ENCODE data around the gene ADPGK.

The ADPGK gene

GRCh38 chr15:72751751-72752455, 31.7 kb downstream of the ADPGK start:
- peaks cover 33 to 77% of the 10 kb centered on the region in 2 experiments for H3K36me3 ChIP-seq (ENCODE audit: control insufficient read depth in 1 of 2, insufficient read depth in 2 of 2, low read depth in 1 of 2, low read length in 2 of 2)
- H3K79me1 ChIP-seq (replicated peaks; ENCODE audit: low read length, poor library complexity, severe bottlenecking), result peaks cover 20% of the 10 kb centered on the region
- H3K9ac ChIP-seq (ENCODE audit: low read length), result no peak overlapping the region
- H3K18ac ChIP-seq (ENCODE audit: low read depth in 1 of 2, low read length in 2 of 2), result no peak overlapping the region
- H2BK15ac ChIP-seq (ENCODE audit: low read depth, poor library complexity, severe bottlenecking), result no peak overlapping the region
- H2BK5ac ChIP-seq (ENCODE audit: low read depth, low read length, poor library complexity, severe bottlenecking), result no peak overlapping the region
- no peak overlapping the region for H3K23ac ChIP-seq (ENCODE audit: low read length in 2 of 2)
- WGBS, result over 99% methylated on average over 6 of the region's 9 CpGs
- no peak overlapping the region for H3K4me3 ChIP-seq (ENCODE audit: insufficient read depth in 1 of 2, low read depth in 1 of 2, low read length in 2 of 2)
- H2BK120ac ChIP-seq (ENCODE audit: low read depth, low read length), result no peak overlapping the region
- no peak overlapping the region for H3K4me2 ChIP-seq (ENCODE audit: low read length, poor library complexity, severe bottlenecking)
- H4K91ac ChIP-seq (ENCODE audit: low read length), result no peak overlapping the region
- no peak overlapping the region for H3K4ac ChIP-seq (ENCODE audit: low read depth in 1 of 2, low read length in 2 of 2)
- no peak for DNase-seq
- H3K14ac ChIP-seq (ENCODE audit: low read length in 2 of 2), result no peak overlapping the region
- no peak overlapping the region for H3K27ac ChIP-seq (ENCODE audit: low read length, poor library complexity, severe bottlenecking)
- peaks cover 2% of the 10 kb centered on the region for H3K4me1 ChIP-seq (ENCODE audit: control insufficient read depth, insufficient read depth, low read depth, low read length)
- H2AFZ ChIP-seq (ENCODE audit: low read depth, low read length), result no peak overlapping the region
- no peaks in the 10 kb centered on the region for H3K27me3 ChIP-seq (ENCODE audit: control insufficient read depth in 1 of 2, insufficient read depth in 1 of 2, low read length in 2 of 2)
- H4K8ac ChIP-seq (ENCODE audit: low read length), result no peak overlapping the region
- H2AK5ac ChIP-seq (ENCODE audit: low read length, severe bottlenecking), result no peak overlapping the region
- H3K9me3 ChIP-seq (ENCODE audit: control insufficient read depth, low read length), result no peaks in the 10 kb centered on the region
- H2BK12ac ChIP-seq (ENCODE audit: low read length in 2 of 2), result no peak overlapping the region

- whole genome bisulfite sequencing, result 95% methylated on average over 2 of the region's 2 CpGs
- H3K4me1 ChIP-seq (ENCODE audit: control insufficient read depth, insufficient read depth, low read depth, low read length), result peaks cover 2% of the 10 kb centered on the region
- no peak overlapping the region for H3K27ac ChIP-seq (ENCODE audit: low read length, poor library complexity, severe bottlenecking)
- no peak overlapping the region for H3K4ac ChIP-seq (ENCODE audit: low read depth in 1 of 2, low read length in 2 of 2)
- no peak overlapping the region for H3K4me2 ChIP-seq (ENCODE audit: low read length, poor library complexity, severe bottlenecking)
- H3K79me1 ChIP-seq (replicated peaks; ENCODE audit: low read length, poor library complexity, severe bottlenecking), result peaks cover 8% of the 10 kb centered on the region
- no peak overlapping the region for H3K14ac ChIP-seq (ENCODE audit: low read length in 2 of 2)
- no peaks in the 10 kb centered on the region for H3K9me3 ChIP-seq (ENCODE audit: control insufficient read depth, low read length)
- H3K27me3 ChIP-seq (ENCODE audit: control insufficient read depth in 1 of 2, insufficient read depth in 1 of 2, low read length in 2 of 2), result no peaks in the 10 kb centered on the region
- no peak overlapping the region for H3K9ac ChIP-seq (ENCODE audit: low read length)
- no peak overlapping the region for H2AFZ ChIP-seq (ENCODE audit: low read depth, low read length)
- peaks cover 14 to 69% of the 10 kb centered on the region in 2 experiments for H3K36me3 ChIP-seq (ENCODE audit: control insufficient read depth in 1 of 2, insufficient read depth in 2 of 2, low read depth in 1 of 2, low read length in 2 of 2)
- H4K91ac ChIP-seq (ENCODE audit: low read length), result no peak overlapping the region
- H2BK15ac ChIP-seq (ENCODE audit: low read depth, poor library complexity, severe bottlenecking), result no peak overlapping the region
- H2BK5ac ChIP-seq (ENCODE audit: low read depth, low read length, poor library complexity, severe bottlenecking), result no peak overlapping the region
- H2BK12ac ChIP-seq (ENCODE audit: low read length in 2 of 2), result no peak overlapping the region
- no peak overlapping the region for H3K23ac ChIP-seq (ENCODE audit: low read length in 2 of 2)
- DNase-seq, result no peak
- H2AK5ac ChIP-seq (ENCODE audit: low read length, severe bottlenecking), result no peak overlapping the region
- no peak overlapping the region for H3K18ac ChIP-seq (ENCODE audit: low read depth in 1 of 2, low read length in 2 of 2)
- no peak overlapping the region for H3K4me3 ChIP-seq (ENCODE audit: insufficient read depth in 1 of 2, low read depth in 1 of 2, low read length in 2 of 2)
- no peak overlapping the region for H4K8ac ChIP-seq (ENCODE audit: low read length)
- H2BK120ac ChIP-seq (ENCODE audit: low read depth, low read length), result no peak overlapping the region
These were observed 33.9 kb downstream of the ADPGK start for GRCh38 chr15:72749700-72750099.

DNA sequence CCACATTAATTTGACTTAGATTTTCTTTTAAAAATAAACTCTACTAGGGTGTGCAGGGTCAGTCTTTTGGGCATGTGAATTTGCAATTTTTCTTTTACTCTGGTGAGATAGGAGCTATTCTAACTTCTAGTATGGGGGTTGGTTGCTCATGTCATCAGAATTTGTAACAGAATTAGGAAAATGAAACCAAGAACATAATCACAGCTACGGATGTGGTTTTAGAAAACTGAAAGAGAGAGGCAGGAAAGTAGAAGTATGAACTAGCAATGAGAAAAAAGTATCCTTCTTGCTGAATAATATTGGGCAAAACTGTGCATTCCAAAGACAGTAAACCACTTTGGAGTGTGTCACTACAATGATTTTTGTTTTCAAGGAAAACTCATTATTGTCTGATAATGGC, 43.3 kb downstream of the ADPGK start:
- no peak overlapping the region for H2BK5ac ChIP-seq (ENCODE audit: low read depth, low read length, poor library complexity, severe bottlenecking)
- no peak overlapping the region for H2BK12ac ChIP-seq (ENCODE audit: low read length in 2 of 2)
- no peaks in the 10 kb centered on the region for H3K79me1 ChIP-seq (replicated peaks; ENCODE audit: low read length, poor library complexity, severe bottlenecking)
- H3K14ac ChIP-seq (ENCODE audit: low read length in 2 of 2), result no peak overlapping the region
- no peak overlapping the region for H3K9ac ChIP-seq (ENCODE audit: low read length)
- DNase-seq, result peak; percentile 19
- no peak overlapping the region for H2AFZ ChIP-seq (ENCODE audit: low read depth, low read length)
- H2AK5ac ChIP-seq (ENCODE audit: low read length, severe bottlenecking), result no peak overlapping the region
- H3K4me3 ChIP-seq (ENCODE audit: insufficient read depth in 1 of 2, low read depth in 1 of 2, low read length in 2 of 2), result no peak overlapping the region
- no peak overlapping the region for H3K4me2 ChIP-seq (ENCODE audit: low read length, poor library complexity, severe bottlenecking)
- no peak overlapping the region for H3K4ac ChIP-seq (ENCODE audit: low read depth in 1 of 2, low read length in 2 of 2)
- H3K27ac ChIP-seq (ENCODE audit: low read length, poor library complexity, severe bottlenecking), result no peak overlapping the region
- H4K91ac ChIP-seq (ENCODE audit: low read length), result no peak overlapping the region
- no peak overlapping the region for H3K23ac ChIP-seq (ENCODE audit: low read length in 2 of 2)
- no peaks in the 10 kb centered on the region for H3K4me1 ChIP-seq (ENCODE audit: control insufficient read depth, insufficient read depth, low read depth, low read length)
- H4K8ac ChIP-seq (ENCODE audit: low read length), result no peak overlapping the region
- no peak overlapping the region for H2BK120ac ChIP-seq (ENCODE audit: low read depth, low read length)
- H3K27me3 ChIP-seq (ENCODE audit: control insufficient read depth in 1 of 2, insufficient read depth in 1 of 2, low read length in 2 of 2), result no peaks in the 10 kb centered on the region
- 50% methylated on average over 1 of the region's 1 CpG for WGBS
- H2BK15ac ChIP-seq (ENCODE audit: low read depth, poor library complexity, severe bottlenecking), result no peak overlapping the region
- H3K9me3 ChIP-seq (ENCODE audit: control insufficient read depth, low read length), result no peaks in the 10 kb centered on the region
- H3K18ac ChIP-seq (ENCODE audit: low read depth in 1 of 2, low read length in 2 of 2), result no peak overlapping the region
- peaks cover 17 to 75% of the 10 kb centered on the region in 2 experiments for H3K36me3 ChIP-seq (ENCODE audit: control insufficient read depth in 1 of 2, insufficient read depth in 2 of 2, low read depth in 1 of 2, low read length in 2 of 2)

DNA sequence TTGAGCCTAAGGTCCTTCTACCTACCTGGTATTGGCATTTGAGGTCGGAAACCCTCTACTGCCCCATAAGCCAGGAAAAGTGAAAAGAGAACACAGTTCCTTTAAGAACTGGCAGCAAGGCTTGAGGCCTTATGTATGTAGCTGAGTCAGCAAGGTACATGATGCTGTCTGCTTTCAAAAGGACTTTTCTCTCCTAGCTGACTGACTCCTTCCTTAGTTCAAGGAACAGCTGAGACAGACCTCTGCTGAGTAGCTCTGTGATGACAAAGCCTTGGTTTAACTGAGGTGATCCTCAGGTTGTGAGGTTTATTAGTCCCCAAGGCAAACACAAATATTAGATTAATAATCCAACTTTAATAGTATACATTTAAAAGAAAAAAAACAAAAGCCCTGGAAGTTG, 45.8 kb downstream of the ADPGK start:
- no peaks in the 10 kb centered on the region for H3K9me3 ChIP-seq (ENCODE audit: control insufficient read depth, low read length)
- H3K14ac ChIP-seq (ENCODE audit: low read length in 2 of 2), result no peak overlapping the region
- H2AFZ ChIP-seq (ENCODE audit: low read depth, low read length), result no peak overlapping the region
- no peak overlapping the region for H3K4ac ChIP-seq (ENCODE audit: low read depth in 1 of 2, low read length in 2 of 2)
- H3K23ac ChIP-seq (ENCODE audit: low read length in 2 of 2), result no peak overlapping the region
- no peaks in the 10 kb centered on the region for H3K4me1 ChIP-seq (ENCODE audit: control insufficient read depth, insufficient read depth, low read depth, low read length)
- H3K4me2 ChIP-seq (ENCODE audit: low read length, poor library complexity, severe bottlenecking), result no peak overlapping the region
- no peak overlapping the region for H2AK5ac ChIP-seq (ENCODE audit: low read length, severe bottlenecking)
- no peak overlapping the region for H2BK5ac ChIP-seq (ENCODE audit: low read depth, low read length, poor library complexity, severe bottlenecking)
- WGBS, result 100% methylated on average over 1 of the region's 1 CpG
- no peak overlapping the region for H4K91ac ChIP-seq (ENCODE audit: low read length)
- no peak overlapping the region for H3K9ac ChIP-seq (ENCODE audit: low read length)
- H2BK12ac ChIP-seq (ENCODE audit: low read length in 2 of 2), result no peak overlapping the region
- peaks cover 10% of the 10 kb centered on the region for H3K79me1 ChIP-seq (replicated peaks; ENCODE audit: low read length, poor library complexity, severe bottlenecking)
- no peak overlapping the region for H2BK15ac ChIP-seq (ENCODE audit: low read depth, poor library complexity, severe bottlenecking)
- no peak overlapping the region for H2BK120ac ChIP-seq (ENCODE audit: low read depth, low read length)
- H4K8ac ChIP-seq (ENCODE audit: low read length), result no peak overlapping the region
- H3K27me3 ChIP-seq (ENCODE audit: control insufficient read depth in 1 of 2, insufficient read depth in 1 of 2, low read length in 2 of 2), result no peaks in the 10 kb centered on the region
- no peak overlapping the region for H3K27ac ChIP-seq (ENCODE audit: low read length, poor library complexity, severe bottlenecking)
- DNase-seq, result no peak
- peaks cover 23 to 91% of the 10 kb centered on the region in 2 experiments for H3K36me3 ChIP-seq (ENCODE audit: control insufficient read depth in 1 of 2, insufficient read depth in 2 of 2, low read depth in 1 of 2, low read length in 2 of 2)
- no peak overlapping the region for H3K4me3 ChIP-seq (ENCODE audit: insufficient read depth in 1 of 2, low read depth in 1 of 2, low read length in 2 of 2)
- H3K18ac ChIP-seq (ENCODE audit: low read depth in 1 of 2, low read length in 2 of 2), result no peak overlapping the region
